ENCODE measurements around the gene RAB44.

DNA sequence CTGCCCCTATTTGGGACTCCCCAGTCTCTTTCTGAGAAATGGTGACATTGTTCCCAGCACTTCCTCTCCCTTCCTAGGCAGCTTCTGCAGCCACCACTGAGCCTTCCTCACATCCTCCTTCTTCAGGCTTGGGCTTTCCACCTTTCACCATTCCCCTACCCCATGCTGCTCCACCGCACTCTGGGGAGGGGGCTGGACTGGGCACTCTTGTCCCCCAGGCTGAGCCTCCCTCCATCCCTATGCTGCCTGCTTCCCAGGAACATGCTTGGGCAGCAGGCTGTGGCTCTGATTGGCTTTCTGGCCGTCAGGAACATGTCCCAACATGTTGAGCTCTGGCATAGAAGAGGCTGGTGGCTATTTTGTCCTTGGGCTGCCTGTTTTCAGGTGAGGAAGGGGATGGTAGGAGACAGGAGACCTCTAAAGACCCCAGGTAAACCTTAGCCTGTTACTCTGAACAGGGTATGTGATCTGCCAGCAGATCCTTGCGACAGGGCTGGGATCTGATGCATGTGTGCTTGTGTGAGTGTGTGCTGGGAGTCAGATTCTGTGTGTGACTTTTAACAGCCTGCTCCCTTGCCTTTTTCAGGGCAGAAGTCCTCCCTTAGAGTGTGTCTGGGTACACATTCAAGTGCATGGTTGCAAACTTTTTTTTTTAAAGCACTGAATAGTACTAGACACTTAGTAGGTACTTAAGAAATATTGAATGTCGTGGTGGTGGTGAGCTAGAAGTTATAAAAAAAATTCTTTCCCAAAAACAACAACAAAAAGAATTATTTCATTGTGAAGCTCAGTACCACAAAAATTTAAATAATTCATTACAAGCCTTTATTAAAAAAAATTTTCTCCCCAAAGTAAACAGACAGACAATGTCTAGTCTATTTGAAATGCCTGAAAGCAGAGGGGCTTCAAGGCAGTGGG is 21.2 kb upstream of the RAB44 start:
- TF ChIP-seq EZH2 (IDR thresholded peaks at IDR 0.05; ENCODE audit: insufficient read depth, low read length): no peak
- TF ChIP-seq, protein P1, sequence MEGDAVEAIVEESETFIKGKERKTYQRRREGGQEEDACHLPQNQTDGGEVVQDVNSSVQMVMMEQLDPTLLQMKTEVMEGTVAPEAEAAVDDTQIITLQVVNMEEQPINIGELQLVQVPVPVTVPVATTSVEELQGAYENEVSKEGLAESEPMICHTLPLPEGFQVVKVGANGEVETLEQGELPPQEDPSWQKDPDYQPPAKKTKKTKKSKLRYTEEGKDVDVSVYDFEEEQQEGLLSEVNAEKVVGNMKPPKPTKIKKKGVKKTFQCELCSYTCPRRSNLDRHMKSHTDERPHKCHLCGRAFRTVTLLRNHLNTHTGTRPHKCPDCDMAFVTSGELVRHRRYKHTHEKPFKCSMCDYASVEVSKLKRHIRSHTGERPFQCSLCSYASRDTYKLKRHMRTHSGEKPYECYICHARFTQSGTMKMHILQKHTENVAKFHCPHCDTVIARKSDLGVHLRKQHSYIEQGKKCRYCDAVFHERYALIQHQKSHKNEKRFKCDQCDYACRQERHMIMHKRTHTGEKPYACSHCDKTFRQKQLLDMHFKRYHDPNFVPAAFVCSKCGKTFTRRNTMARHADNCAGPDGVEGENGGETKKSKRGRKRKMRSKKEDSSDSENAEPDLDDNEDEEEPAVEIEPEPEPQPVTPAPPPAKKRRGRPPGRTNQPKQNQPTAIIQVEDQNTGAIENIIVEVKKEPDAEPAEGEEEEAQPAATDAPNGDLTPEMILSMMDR (IDR thresholded peaks at IDR 0.05; ENCODE audit: insufficient read depth, low read depth, low read length): no peak

Measured in astrocyte (in vitro differentiated cells and primary cell).